Mesendoderm (in vitro differentiated cells): ENCODE measurements around the gene RTKN.

Experiments used
- DNase-seq: peaks from one replicate; pipeline ENCODE4 v3.0.0; 2013
- H2AK5ac ChIP-seq: 2 replicates; pipeline ENCODE4 v1.6.1; 2013; ENCODE audit warnings: low read length, inconsistent platforms
- H2BK120ac ChIP-seq: 2 replicates; pipeline ENCODE4 v1.6.1; 2013; ENCODE audit warnings: low read depth, mild to moderate bottlenecking, low read length, moderate library complexity, mixed read lengths
- H2BK15ac ChIP-seq: replicated peaks from 2 replicates; pipeline ENCODE4 v1.6.1; 2013; ENCODE audit warnings: low read depth, mild to moderate bottlenecking, moderate library complexity
- H2BK5ac ChIP-seq: 2 replicates; pipeline ENCODE4 v1.6.1; 2013; ENCODE audit warnings: low read length, inconsistent platforms
- H3K18ac ChIP-seq: 2 replicates; pipeline ENCODE4 v1.6.1; 2013; ENCODE audit warnings: mild to moderate bottlenecking, low read length, mixed read lengths
- H3K23ac ChIP-seq: one replicate; pipeline ENCODE4 v1.6.1; 2013; ENCODE audit warnings: low read length
- H3K27ac ChIP-seq: 2 replicates; pipeline ENCODE4 v1.5.1; 2013; ENCODE audit warnings: low read depth, mild to moderate bottlenecking, inconsistent platforms, low read length, moderate library complexity
- H3K27me3 ChIP-seq: 2 replicates; pipeline ENCODE4 v1.6.1; 2013; ENCODE audit warnings: low read length, control low read depth, mild to moderate bottlenecking, inconsistent platforms; ENCODE audit not compliant: insufficient read depth, poor library complexity
- H3K36me3 ChIP-seq: 2 replicates; pipeline ENCODE4 v1.6.1; 2013; ENCODE audit warnings: low read length, inconsistent platforms; ENCODE audit not compliant: control insufficient read depth, insufficient read depth
- H3K4ac ChIP-seq: one replicate; pipeline ENCODE4 v1.6.1; 2013; ENCODE audit warnings: low read depth, mild to moderate bottlenecking, low read length, moderate library complexity
- H3K4me1 ChIP-seq: 2 replicates; pipeline ENCODE4 v1.6.1; 2013; ENCODE audit warnings: low read depth, low read length, inconsistent platforms; ENCODE audit not compliant: control insufficient read depth
- H3K4me2 ChIP-seq: 2 replicates; pipeline ENCODE4 v1.6.1; 2013; ENCODE audit warnings: low read length
- H3K4me3 ChIP-seq: 2 replicates; pipeline ENCODE4 v1.5.1; 2013; ENCODE audit warnings: mild to moderate bottlenecking, low read length
- H3K56ac ChIP-seq: one replicate; pipeline ENCODE4 v1.6.1; 2013; ENCODE audit warnings: low read length
- H3K79me1 ChIP-seq: 2 replicates; pipeline ENCODE4 v1.6.1; 2013; ENCODE audit warnings: low read length, inconsistent platforms
- H3K79me2 ChIP-seq: 2 replicates; pipeline ENCODE4 v1.6.1; 2013; ENCODE audit warnings: mild to moderate bottlenecking, low read length; ENCODE audit not compliant: control insufficient read depth, insufficient read depth
- H3K9ac ChIP-seq: 2 replicates; pipeline ENCODE4 v1.6.1; 2013; ENCODE audit warnings: low read length, inconsistent platforms
- H4K5ac ChIP-seq: one replicate; pipeline ENCODE4 v1.6.1; 2013; ENCODE audit warnings: low read length
- H4K8ac ChIP-seq: one replicate; pipeline ENCODE4 v1.6.1; 2013; ENCODE audit warnings: low read depth, mild to moderate bottlenecking, control low read depth, low read length, moderate library complexity
- WGBS: extraction: QIAGEN DNeasy Blood & Tissue Kit; methylation state at CpG from one replicate; pipeline ENCODE4 v1.1.7; 2013; ENCODE audit warnings: low lambda C conversion rate, missing lambda C conversion rate; ENCODE audit not compliant: insufficient coverage; ENCODE audit errors: extremely low coverage; 5-methylcytosine and 5-hydroxymethylcytosine counted together

Gene RTKN

DNA sequence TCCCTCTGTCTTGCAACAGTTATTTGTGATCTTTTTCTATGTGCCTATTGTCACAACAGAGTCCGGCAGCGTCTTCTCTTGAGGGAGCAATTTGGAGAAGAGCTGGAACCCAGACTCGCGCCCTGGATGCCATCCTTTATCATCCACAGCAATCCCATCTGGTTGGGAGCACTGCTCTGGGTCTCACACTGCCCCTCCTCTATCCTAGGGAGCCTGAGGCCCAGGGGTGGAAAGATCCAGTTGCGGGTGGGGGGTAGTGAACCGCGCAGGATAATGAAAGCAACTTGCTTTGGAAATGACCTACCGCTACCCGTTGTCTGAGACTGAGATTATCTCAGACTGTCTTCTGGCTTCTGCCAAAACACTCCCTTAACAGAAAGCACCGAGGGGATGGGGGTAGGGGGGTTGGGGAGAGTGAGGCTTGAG lies 17.2 kb upstream of the RTKN start:
- WGBS, result no CpG with 5 or more reads among the region's 10 CpGs
- Histone ChIP-seq H3K79me2 (peaks cover 9% of the 10 kb centered on the region), H3K79me1 (peaks cover 10% of the 10 kb centered on the region), H3K4me3 (peak overlapping the region; percentile 99), H3K56ac (peak overlapping the region; percentile 100), H2BK120ac (no peak overlapping the region), H3K4me1 (peaks cover 6% of the 10 kb centered on the region), H3K27ac (no peak overlapping the region), H2AK5ac (peak overlapping the region; percentile 84), H3K36me3 (peaks cover 3% of the 10 kb centered on the region), H3K4me2 (peak overlapping the region; percentile 96), H3K18ac (no peak overlapping the region), H2BK5ac (peak overlapping the region; percentile 35), H3K23ac (no peak overlapping the region), H2BK15ac (no peak overlapping the region), H4K8ac (no peak overlapping the region), H3K27me3 (no peaks in the 10 kb centered on the region), H4K5ac (peak overlapping the region; percentile 82), H3K4ac (peak overlapping the region; percentile 28), H3K9ac (peak overlapping the region; percentile 100)
- DNase-seq, result no peak

DNA sequence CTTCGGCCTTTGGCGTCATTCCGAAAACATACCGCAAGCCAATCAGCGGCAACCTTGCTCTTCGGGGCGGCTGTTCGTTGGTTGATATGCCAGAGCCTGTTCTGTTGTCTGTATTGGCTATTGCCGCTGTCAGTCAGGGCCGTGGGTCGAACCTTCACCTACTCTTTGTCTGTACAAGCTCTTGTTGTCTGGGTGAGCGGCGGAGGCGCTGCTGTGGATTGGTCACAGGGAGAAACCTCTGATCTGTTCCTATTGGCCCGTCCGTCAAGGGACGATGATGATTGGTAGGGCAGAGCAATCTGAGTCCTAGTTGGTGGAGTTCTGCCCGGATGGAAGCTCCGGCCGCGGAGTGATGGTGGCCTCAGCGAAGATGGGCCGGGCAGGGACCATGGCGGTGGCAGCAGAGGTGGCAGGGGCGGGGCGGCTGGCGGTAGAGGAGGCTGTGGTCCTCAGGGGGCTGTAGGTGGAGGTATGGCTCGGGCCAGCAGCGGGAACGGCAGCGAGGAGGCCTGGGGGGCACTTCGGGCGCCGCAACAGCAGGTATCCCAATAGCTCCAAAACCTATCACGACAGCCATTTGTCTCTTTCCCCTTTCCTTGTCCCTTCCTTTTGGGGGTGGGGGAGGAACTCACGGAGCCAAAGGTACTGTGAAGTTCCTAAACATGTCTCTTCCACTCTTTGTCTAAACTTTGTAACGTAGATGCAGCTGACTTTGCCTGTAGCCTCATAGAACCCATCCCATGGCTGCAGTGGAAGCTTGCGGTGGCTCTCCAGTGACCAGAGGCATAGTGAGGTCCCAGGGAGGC lies 16.6 kb upstream of the RTKN start, which contains the start of gene WBP1:
WBP1 (plus strand) TSS at position 307 of the 806 bp plus-strand sequence; CDS start at position 472, 165 bp downstream.
- no CpG with 5 or more reads among the region's 38 CpGs for WGBS
- H3K4ac ChIP-seq, result peak within 1 kb of the TSS; percentile 28
- H4K8ac ChIP-seq, result peak within 1 kb of the TSS; percentile 43
- H3K79me1 ChIP-seq, result peaks cover 10% of the 10 kb centered on the region
- H3K4me3 ChIP-seq, result peak within 1 kb of the TSS; percentile 99
- peak within 1 kb of the TSS; percentile 34 for H3K18ac ChIP-seq
- peak within 1 kb of the TSS; percentile 100 for H3K9ac ChIP-seq
- no peaks in the 10 kb centered on the region for H3K27me3 ChIP-seq
- H2BK15ac ChIP-seq, result no peak within 1 kb of the TSS
- H3K23ac ChIP-seq, result no peak within 1 kb of the TSS
- H2BK120ac ChIP-seq, result no peak within 1 kb of the TSS
- DNase-seq, result peak; percentile 100
- H2BK5ac ChIP-seq, result peak within 1 kb of the TSS; percentile 76
- H3K4me2 ChIP-seq, result peak within 1 kb of the TSS; percentile 96
- peak within 1 kb of the TSS; percentile 84 for H2AK5ac ChIP-seq
- H4K5ac ChIP-seq, result peak within 1 kb of the TSS; percentile 82
- peaks cover 6% of the 10 kb centered on the region for H3K4me1 ChIP-seq
- H3K79me2 ChIP-seq, result peaks cover 9% of the 10 kb centered on the region
- peak within 1 kb of the TSS; percentile 100 for H3K56ac ChIP-seq
- H3K27ac ChIP-seq, result peak within 1 kb of the TSS; percentile 93
- H3K36me3 ChIP-seq, result peaks cover 3% of the 10 kb centered on the region

DNA sequence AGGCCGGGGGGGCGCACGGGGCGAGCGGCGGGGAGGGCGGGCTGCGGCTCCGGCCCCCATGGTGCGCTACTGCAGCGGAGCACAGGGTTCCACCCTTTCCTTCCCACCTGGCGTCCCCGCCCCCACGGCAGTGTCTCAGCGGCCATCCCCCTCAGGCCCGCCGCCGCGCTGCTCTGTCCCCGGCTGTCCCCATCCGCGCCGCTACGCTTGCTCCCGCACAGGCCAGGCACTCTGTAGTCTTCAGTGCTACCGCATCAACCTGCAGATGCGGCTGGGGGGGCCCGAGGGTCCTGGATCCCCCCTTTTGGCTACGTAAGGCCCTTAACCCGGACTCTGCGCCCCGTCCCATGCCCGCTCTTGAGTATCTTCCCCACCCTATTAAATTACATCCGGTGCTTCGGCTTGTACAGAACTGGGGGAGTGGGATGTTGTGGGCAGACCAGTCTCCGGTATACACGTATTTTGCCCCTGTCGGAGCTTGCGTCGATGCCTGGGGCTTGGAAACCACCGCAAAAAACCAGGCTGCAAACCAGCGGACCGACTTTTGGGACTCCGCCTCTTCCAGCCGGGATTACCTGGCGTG lies 15.9 kb upstream of the RTKN start:
- H4K8ac ChIP-seq, result no peak overlapping the region
- H3K4me1 ChIP-seq, result peaks cover 6% of the 10 kb centered on the region
- no peak overlapping the region for H2BK120ac ChIP-seq
- H3K79me2 ChIP-seq, result peaks cover 9% of the 10 kb centered on the region
- peak overlapping the region; percentile 93 for H3K27ac ChIP-seq
- H3K4me3 ChIP-seq, result peak overlapping the region; percentile 68
- no peak overlapping the region for H3K23ac ChIP-seq
- H3K36me3 ChIP-seq, result peaks cover 3% of the 10 kb centered on the region
- H2AK5ac ChIP-seq, result no peak overlapping the region
- no peak overlapping the region for H4K5ac ChIP-seq
- WGBS, result no CpG with 5 or more reads among the region's 46 CpGs
- peak; percentile 80 for DNase-seq
- H3K9ac ChIP-seq, result peak overlapping the region; percentile 93
- peak overlapping the region; percentile 22 for H3K4ac ChIP-seq
- H3K79me1 ChIP-seq, result peaks cover 10% of the 10 kb centered on the region
- H3K27me3 ChIP-seq, result no peaks in the 10 kb centered on the region
- H2BK5ac ChIP-seq, result peak overlapping the region; percentile 76
- H2BK15ac ChIP-seq, result no peak overlapping the region
- H3K18ac ChIP-seq, result peak overlapping the region; percentile 34
- H3K4me2 ChIP-seq, result peak overlapping the region; percentile 86
- peak overlapping the region; percentile 97 for H3K56ac ChIP-seq

DNA sequence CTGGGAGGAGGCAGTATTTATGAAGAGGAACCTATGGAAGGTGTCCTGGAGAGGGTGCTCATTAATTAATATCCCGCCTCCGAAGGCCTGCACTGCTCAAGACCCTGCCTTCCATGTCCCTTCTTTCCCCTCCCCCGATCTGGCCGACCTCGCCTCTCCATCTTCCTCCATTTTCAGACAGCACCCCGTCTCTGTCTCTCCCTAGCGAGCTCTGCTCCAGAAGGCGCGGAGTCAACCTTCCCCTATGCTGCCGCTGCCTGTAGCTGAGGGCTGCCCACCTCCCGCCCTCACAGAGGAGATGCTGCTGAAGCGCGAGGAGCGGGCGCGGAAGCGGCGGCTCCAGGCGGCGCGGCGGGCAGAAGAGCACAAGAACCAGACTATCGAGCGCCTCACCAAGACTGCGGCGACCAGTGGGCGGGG lies 15.4 kb upstream of the RTKN start:
- Histone ChIP-seq H3K36me3 (peaks cover 3% of the 10 kb centered on the region), H2BK15ac (no peak overlapping the region), H3K27ac (peak overlapping the region; percentile 74), H3K9ac (peak overlapping the region; percentile 71), H3K4me2 (peak overlapping the region; percentile 44), H3K79me2 (peaks cover 9% of the 10 kb centered on the region), H2BK5ac (peak overlapping the region; percentile 12), H2AK5ac (no peak overlapping the region), H3K79me1 (peaks cover 10% of the 10 kb centered on the region), H4K8ac (peak overlapping the region; percentile 43), H3K4me3 (peak overlapping the region; percentile 13), H2BK120ac (no peak overlapping the region), H3K4ac (peak overlapping the region; percentile 22), H3K56ac (peak overlapping the region; percentile 77), H3K18ac (no peak overlapping the region), H3K4me1 (peaks cover 6% of the 10 kb centered on the region), H3K23ac (no peak overlapping the region), H3K27me3 (no peaks in the 10 kb centered on the region), H4K5ac (no peak overlapping the region)
- DNase-seq, result no peak
- no CpG with 5 or more reads among the region's 27 CpGs for WGBS

DNA sequence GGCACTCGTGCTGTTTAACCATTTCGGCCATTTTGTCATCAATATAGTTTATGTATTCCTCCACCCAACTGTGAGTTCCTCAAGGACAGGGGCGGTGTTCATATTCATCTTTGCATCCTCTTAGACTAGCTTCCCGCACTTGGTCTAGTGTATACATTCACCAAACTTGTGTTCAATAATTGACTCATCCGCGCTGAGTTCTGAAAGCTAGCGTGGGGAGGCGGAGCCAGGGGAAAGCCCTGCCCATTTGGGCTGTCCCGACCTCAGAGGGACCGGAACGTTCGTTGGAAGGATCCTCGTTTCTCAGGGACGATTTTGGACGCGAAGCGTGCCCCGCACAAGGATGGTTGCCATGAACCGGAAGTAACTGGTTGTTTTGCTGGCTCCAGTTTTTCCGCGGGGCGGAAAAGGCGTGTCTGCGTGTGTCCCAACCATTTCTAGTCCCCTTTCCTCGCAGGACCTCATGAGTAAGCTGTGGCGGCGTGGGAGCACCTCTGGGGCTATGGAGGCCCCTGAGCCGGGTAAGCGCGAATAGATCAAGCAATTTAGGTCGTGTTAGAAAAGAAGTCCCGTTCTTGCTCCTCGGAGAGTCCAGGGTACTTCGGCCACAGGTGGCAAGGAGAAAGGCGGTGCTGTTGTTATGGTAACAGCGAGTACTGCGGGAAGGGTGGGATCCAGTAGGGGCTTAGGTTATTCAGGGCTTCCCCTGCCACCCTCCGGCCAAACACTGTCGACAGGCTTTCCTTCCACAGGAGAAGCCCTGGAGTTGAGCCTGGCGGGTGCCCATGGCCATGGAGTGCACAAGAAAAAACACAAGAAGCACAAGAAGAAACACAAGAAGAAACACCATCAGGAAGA lies 13.1 kb upstream of the RTKN start, which contains the start of gene INO80B:
INO80B (plus strand) TSS at position 434 of the 858 bp plus-strand sequence; CDS start at position 464, 30 bp downstream.
- H3K56ac ChIP-seq, result peak within 1 kb of the TSS; percentile 87

More for the DNA sequence above, 13.1 kb upstream of the RTKN start, which contains the start of gene INO80B:
- H3K27me3 ChIP-seq, result no peaks in the 10 kb centered on the region
- H3K79me1 ChIP-seq, result peaks cover 10% of the 10 kb centered on the region
- peak within 1 kb of the TSS; percentile 57 for H4K8ac ChIP-seq
- no peak within 1 kb of the TSS for H2BK5ac ChIP-seq
- H3K4me2 ChIP-seq, result peak within 1 kb of the TSS; percentile 86
- no peak within 1 kb of the TSS for H3K18ac ChIP-seq
- H3K79me2 ChIP-seq, result peaks cover 9% of the 10 kb centered on the region
- H3K36me3 ChIP-seq, result no peaks in the 10 kb centered on the region
- no peak within 1 kb of the TSS for H3K27ac ChIP-seq
- no CpG with 5 or more reads among the region's 40 CpGs for WGBS
- DNase-seq, result peak; percentile 98
- no peak within 1 kb of the TSS for H2BK120ac ChIP-seq
- H2AK5ac ChIP-seq, result no peak within 1 kb of the TSS
- H3K9ac ChIP-seq, result peak within 1 kb of the TSS; percentile 72
- no peak within 1 kb of the TSS for H4K5ac ChIP-seq
- no peak within 1 kb of the TSS for H3K4ac ChIP-seq
- H3K23ac ChIP-seq, result no peak within 1 kb of the TSS
- peak within 1 kb of the TSS; percentile 75 for H3K4me3 ChIP-seq
- no peak within 1 kb of the TSS for H2BK15ac ChIP-seq
- H3K4me1 ChIP-seq, result peaks cover 6% of the 10 kb centered on the region
